ENCODE data around the gene MTUS2.

MTUS2 gene

GRCh38 chr13:29266261-29266660 lies 446.1 kb downstream of the MTUS2 start:
- no peak for DNase-seq

GRCh38 chr13:29266756-29267733 lies 446.9 kb downstream of the MTUS2 start:
- no peak for DNase-seq

GRCh38 chr13:29270271-29270985 lies 450.3 kb downstream of the MTUS2 start:
- DNase-seq, result no peak

GRCh38 chr13:29271606-29272005 lies 451.5 kb downstream of the MTUS2 start:
- no peak for DNase-seq

- no peak for DNase-seq
Measured at GRCh38 chr13:29279356-29280254, 459.5 kb downstream of the MTUS2 start.

GRCh38 chr13:29281932-29282495 lies 461.9 kb downstream of the MTUS2 start:
- DNase-seq, result no peak

- no peak for DNase-seq
Measured at GRCh38 chr13:29284726-29285125, 464.6 kb downstream of the MTUS2 start.

- DNase-seq, result no peak
Measured at GRCh38 chr13:29287237-29287636, 467.1 kb downstream of the MTUS2 start.

- DNase-seq, result no peak
Measured at GRCh38 chr13:29292045-29292444, 471.9 kb downstream of the MTUS2 start.

- no peak for DNase-seq
Measured at GRCh38 chr13:29294821-29295220, 474.7 kb downstream of the MTUS2 start.

GRCh38 chr13:29301027-29301426 lies 480.9 kb downstream of the MTUS2 start:
- no peak for DNase-seq

- no peak for DNase-seq
Measured at GRCh38 chr13:29304148-29304547, 484.0 kb downstream of the MTUS2 start.

- no peak for DNase-seq
Measured at GRCh38 chr13:29310806-29311205, 490.7 kb downstream of the MTUS2 start.

GRCh38 chr13:29315847-29316246 lies 495.7 kb downstream of the MTUS2 start:
- no peak for DNase-seq

GRCh38 chr13:29317828-29318227 lies 497.7 kb downstream of the MTUS2 start:
- no peak for DNase-seq

GRCh38 chr13:29318741-29319140 lies 498.6 kb downstream of the MTUS2 start:
- no peak for DNase-seq

GRCh38 chr13:29319451-29319850 lies 499.3 kb downstream of the MTUS2 start:
- no peak for DNase-seq

GRCh38 chr13:29323954-29324353 lies 503.8 kb downstream of the MTUS2 start:
- no peak for DNase-seq

- no peak for DNase-seq
Measured at GRCh38 chr13:29324601-29325000, 504.5 kb downstream of the MTUS2 start.

GRCh38 chr13:29328501-29328900 lies 508.4 kb downstream of the MTUS2 start:
- DNase-seq, result no peak

- DNase-seq, result no peak
Measured at GRCh38 chr13:29336356-29336755, 516.2 kb downstream of the MTUS2 start.
